Caki2 (cell line): ENCODE measurements around the gene VWF. TPM values are rescaled to one million over a fixed set of nuclear protein-coding genes. Genes with fewer than 3 reads are reported as not detected.

Experiments
- DNase-seq: peaks from one replicate; pipeline ENCODE4 v3.0.0-alpha.2; 2015; ENCODE audit warnings: low read depth
- in situ Hi-C: cut with HindIII; loops from 2 replicates; pipeline ENCODE4 v1.10.0; 2016; ENCODE audit warnings: low sequenced_read_pairs, low pct_unique_long_range_greater_than_20kb, mixed read lengths
- total RNA-seq: library from RNA; depleted of rRNA; stranded (reverse); fragments of >200 nt; shearing (Covaris generic); gene quantifications from 2 replicates; pipeline ENCODE4 v1.2.3, GENCODE V29; 2014; ENCODE audit warnings: low replicate concordance

The VWF gene
- total RNA-seq, 1 experiment from 2014 or later, result 0.07 TPM

DNA sequence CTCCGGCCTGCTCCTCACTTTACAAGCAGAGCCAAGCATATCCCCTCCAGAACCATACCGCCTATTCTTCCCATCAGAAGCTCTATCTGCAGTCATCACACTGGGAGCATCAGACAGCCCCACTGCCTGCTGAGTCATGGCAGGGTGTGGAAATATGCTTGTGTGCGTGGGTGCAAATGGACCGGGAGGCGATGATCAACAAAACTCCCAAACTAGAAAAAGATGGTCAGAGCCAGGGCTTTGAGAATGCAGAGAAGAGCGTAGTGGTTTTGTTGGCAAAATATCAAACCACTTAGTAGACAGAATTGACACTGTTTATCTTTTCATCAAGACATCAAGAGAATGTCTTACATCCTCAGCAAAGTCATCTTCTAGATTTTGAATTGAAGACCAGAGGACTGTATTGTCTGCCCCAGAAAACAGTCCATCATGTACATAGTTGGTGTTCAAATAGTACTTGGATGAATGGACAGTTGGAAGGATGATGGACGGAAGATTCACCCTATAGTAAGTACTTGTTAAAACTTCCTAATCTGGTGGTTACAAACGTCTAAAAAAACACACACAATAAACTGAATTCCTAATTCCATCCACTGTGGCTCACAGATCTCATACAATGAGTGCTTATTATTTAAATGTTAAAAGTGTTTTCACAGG, 54.9 kb downstream of the VWF start:
- in situ Hi-C loops, result no loop called here
- peak; percentile 16 for DNase-seq

DNA sequence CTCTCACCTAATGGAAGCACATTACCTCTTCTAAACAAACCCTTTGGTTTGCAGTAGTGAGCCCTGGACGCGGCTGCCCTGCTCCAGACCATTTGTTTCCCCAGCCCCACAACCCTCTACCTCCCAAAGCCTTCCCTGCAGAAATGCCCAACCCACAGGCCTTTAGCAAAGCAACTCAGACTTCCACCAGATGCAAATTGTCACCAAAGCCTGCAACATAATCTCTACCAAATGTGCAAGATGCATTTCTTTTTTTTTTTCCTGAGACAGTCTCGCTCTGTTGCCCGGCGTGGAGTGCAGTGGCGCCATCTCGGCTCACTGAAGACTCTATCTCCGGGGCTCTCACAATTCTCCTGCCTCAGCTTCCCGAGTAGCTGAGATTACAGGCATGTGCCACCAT, 56.2 kb downstream of the VWF start:
- DNase-seq, result no peak
- in situ Hi-C loops, result no loop called here

DNA sequence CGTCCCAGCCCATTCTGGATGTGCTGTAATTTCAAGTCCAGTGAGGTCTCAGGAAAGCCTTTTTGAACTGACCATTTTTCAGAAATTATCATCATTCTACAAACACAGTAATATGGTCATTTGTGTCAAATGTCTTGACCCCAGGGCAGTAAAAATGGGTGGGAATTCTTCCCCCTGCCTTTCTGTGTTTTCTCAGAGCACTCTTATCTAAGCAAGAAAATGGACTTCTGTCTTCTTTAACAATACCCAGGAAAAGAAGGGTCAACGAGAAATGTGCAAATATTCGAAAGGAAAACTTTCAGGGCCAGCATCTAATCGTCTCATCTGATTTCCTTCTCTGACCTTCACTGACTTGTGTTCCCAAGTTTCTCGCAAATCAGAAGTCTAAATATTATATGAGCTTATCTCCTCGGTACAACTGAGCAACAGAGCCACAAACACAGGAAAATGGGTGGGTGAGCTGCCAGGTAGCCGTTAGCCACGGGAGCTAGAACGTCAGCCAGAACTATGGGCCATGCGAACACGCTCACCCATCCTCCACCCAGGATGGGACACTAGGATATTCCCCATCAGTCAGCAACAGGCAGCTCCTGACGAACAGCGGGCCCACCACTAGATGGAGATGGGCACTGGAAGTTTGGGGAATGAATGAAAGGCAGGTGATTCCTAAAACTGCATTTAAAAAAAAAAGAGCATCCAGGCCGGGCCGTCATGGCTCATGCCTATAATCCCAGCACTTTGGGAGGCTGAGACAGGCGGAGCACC, 57.1 kb downstream of the VWF start:
- in situ Hi-C loops, result no loop called here
- DNase-seq, result no peak

DNA sequence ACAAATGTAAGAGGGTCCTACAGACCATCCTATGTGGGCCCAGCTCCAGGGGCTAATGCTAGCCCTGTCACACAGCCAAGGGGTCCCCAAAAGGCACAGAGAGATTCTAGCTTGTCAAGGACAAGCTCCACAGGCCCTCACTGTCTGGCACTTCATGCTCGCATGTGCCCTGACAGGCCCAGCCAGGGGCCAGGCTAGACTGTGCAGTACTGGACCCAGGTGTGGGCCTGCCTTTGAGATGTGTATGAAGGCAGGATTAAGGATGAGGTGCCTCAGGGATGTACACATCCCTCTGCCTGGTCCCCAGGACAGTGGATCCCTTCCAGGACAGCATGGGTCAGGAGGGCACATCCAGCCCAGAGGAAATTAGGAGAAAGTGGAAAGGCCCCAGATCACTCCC, 57.8 kb downstream of the VWF start:
- no peak for DNase-seq
- in situ Hi-C loops, result no loop called here

DNA sequence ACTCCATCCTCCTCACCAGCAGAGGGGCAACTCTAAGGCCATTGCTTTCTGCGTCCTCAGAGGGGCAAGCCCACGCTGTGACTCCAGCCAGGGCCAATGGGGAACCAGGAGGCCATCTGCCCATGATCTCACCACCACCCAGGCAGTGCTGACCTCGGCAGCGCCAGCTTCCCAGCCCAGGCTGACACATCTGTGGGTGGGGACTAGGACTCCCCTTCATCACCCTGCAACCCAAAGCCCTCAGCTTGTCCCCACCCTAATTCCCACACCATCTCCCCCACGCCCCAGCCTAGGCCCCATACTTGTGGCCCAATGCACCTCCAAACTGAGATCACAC, 58.6 kb downstream of the VWF start:
- DNase-seq, result no peak
- in situ Hi-C loops, result no loop called here

DNA sequence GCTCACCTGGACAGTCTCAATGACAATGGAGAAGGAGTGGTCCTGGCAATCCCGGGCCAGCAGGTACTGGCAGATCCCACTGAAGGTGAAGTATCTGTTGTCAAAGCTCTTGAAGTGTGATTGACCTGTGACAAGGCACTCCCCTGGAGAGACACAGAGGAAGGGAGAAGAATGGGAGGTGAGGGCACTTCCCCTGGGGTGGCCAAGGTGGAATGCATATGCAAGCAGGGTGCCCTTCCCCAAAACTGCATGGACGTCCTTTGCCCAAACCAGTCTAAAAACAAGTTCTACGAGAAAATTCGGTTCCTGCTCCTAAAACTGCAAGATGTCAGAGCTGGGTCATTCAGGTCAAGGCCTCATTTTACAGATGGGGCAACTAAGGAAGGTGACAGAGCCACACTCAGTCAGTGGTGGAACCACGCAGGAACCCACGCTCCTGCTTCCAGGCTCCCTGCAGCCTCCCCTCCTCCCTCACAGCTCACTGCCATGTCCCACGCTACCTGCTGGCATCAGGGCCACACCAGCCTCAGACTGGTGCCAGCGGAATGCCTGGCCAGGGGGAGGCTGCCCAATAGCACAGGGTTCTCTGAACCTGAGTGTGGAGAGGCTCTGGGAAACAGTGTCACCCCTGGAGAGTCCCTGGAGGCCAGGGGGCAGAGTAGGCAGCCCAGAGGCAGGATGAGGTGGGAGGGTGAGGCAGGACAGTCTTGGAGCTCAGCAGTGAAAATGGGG, 59.2 kb downstream of the VWF start:
- DNase-seq, result no peak
- in situ Hi-C loops, result no loop called here

DNA sequence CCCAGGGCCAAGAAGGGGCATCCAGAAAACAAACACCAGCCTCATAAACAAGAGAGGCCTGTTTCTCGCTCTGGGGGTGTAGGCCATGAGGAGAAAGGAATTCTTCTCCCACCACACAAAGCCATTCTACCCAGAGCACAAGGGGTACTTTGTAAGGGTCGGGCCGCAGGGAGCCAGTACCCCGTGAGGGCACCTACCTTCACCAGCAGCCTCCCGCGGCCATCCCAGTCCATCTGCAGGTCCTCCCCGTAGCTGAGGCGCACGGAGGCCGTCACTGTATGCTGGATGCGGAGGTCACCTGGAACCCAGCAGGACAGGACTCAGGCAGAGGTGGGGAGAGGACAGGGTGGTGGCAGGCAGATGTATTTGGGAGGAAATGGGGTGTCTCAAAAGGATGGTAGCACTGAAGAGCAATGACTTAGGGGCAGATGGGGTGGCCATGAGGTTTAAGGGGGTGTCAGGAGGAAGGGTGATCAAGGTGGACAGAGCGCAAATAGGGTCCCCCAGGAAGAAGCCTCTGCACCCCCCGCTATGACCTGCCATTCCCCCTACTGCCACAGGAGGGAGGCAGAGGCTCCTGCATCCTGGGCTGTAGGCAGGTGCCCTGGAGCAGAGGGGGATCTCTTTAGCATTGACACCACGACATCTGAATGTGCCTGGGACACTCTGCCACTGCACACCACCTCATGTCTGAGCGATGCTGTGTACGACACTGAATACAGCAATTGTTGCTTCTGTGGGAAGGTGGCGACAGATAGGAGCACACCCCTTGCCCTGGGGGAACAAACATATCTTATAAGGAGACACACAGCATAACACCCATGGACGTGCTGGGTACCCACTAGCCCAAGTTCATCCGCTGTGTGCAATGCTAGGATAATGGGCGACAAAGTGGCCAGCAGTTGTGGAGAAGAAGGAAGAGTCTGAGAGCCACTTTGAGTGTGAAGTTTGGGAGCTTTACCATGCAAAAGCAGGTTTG, 61.4 kb downstream of the VWF start:
- DNase-seq, result peak; percentile 48
- in situ Hi-C loops, result no loop called here

DNA sequence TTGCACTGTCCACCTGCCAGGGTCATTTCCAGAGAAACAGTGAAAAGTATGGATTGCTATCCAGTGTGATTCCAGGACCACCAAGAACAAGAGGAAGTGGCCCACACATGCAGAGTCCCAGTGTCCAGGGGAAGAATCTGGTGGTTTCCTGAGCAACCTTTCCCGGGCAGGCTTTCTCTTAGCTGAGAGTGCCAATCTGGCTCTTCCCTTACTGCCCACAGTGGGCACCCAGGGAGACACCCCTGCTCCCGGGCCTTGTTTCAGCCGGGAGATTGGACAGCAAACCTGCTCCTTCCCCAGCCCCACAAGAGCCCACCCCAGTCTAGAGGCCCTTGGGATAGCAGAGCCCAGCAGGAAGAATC, 62.1 kb downstream of the VWF start:
- in situ Hi-C loops, result no loop called here
- no peak for DNase-seq

DNA sequence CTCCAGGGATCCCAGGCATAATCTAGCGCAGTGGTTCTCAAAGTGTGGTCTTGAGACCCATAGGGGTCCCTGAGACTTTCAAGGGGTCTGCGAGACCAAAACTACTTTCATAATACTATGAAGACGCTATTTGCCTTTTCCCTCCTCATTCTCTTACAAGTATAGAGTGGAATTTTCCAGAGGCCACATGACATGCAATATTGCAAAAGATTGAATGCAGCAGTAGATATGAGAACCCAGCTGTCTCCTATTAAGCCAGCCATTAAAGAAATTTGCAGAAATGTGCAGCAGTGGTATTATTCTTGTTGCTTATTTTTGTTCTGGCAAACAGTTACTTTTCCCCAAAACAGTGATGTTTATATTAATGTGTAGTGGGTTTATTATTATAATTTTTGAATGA, 62.8 kb downstream of the VWF start:
- in situ Hi-C loops, result no loop called here
- DNase-seq, result no peak

DNA sequence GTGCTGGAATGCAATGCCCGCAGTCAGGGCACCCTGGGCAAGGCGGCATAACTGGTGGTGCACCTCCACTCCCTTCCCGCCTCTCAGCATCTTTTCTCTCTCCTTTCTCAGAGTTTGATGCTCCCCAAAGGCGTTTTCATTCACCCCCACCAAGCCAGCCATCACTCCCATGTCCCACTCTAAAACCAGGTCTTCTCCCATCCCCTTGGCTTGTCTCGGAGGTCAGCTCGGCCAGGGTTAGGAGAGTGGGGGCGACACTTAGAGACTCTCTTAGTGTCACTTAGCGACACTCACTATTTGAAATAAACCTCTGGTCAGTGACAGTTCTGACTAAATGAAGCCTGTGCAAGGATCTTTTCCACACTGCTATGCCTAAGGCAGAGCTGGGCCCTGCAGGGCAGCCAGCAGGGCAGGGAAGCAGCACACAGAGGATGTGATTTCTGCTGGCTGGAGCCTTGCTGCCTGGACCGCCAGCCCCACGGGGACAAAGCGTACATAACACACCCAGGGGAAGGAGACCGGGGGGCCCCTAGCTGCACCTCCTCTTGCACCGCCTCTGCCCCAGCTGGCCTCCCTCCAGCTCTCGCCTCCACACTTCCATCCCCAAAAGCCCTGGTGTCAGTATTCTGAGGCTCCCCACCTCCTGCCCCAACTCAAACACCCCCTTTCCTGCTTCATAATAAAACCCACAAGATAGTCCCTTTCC, 64.5 kb downstream of the VWF start:
- in situ Hi-C loops, result no loop called here
- no peak for DNase-seq

DNA sequence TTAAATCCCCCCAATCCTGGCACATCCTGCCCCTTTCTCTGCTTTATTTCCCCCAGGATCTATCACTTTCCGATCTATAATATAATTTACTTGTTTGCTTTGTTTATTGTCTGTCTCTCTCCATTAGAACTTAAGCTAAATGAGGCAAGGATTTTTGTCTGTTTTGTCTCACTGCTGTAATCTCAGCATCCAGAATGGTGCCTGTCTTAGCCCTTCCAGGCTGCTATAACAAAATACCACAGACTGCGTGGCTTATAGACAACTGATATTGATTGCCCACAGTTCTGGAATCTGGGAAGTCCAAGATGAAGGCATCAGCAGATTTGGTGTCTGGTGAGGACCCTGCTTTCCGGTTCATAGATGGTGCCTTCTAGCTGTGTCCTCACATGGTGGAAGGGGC, 65.2 kb downstream of the VWF start:
- in situ Hi-C loops, result no loop called here
- no peak for DNase-seq

DNA sequence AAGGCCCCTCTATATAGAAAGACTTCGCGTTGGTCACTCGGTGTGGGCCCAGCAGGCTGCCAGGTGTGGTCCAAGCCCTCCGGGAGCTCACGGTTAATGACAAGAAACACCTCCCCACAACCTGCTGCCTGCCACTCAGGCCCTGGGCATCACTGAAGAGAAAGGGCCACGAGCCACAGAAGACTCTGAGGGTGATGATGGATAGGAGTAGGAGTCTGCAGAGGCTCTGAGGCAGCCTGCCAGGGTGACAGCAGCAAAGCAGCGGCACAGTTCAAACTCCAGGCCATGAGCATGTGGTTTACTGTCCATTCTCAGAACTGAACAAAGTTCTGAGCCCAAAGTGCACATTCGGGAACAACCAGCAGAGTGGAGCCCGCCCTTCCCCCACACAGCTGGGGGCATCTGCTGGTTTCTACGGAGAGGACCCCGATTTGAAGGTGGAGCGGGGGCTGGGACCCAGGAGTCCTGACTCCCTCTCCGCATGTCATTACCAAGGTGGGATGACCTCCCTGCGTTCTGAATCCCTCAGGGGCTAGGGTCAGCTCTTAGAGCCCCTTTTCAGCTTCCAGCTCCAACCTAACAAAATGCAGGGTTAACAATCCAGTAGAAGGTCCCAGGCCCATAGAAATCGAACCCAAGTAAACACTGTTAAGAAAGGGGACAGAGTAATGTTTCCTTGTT, 65.8 kb downstream of the VWF start:
- no peak for DNase-seq
- in situ Hi-C loops, result no loop called here

DNA sequence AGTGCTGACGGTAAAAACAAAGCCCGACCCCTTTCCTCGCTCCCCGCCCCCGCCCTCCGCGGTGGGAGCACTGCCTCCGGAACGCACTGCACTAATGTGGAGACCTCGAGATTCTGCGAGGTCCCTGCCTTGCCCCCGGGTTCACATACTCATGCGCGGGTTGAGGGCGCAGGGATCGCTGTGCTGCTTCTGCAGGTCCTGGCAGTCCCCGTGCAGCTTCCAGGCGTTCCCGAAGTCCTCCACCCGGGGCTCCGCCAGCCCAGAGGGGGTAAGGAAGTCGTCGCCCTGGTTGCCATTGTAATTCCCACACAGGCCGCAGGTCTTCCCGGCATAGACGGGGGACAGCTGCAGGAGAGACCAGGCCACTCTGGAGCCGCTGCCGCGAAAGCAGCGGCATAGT, 66.8 kb downstream of the VWF start:
- in situ Hi-C loops, result no loop called here
- no peak for DNase-seq

DNA sequence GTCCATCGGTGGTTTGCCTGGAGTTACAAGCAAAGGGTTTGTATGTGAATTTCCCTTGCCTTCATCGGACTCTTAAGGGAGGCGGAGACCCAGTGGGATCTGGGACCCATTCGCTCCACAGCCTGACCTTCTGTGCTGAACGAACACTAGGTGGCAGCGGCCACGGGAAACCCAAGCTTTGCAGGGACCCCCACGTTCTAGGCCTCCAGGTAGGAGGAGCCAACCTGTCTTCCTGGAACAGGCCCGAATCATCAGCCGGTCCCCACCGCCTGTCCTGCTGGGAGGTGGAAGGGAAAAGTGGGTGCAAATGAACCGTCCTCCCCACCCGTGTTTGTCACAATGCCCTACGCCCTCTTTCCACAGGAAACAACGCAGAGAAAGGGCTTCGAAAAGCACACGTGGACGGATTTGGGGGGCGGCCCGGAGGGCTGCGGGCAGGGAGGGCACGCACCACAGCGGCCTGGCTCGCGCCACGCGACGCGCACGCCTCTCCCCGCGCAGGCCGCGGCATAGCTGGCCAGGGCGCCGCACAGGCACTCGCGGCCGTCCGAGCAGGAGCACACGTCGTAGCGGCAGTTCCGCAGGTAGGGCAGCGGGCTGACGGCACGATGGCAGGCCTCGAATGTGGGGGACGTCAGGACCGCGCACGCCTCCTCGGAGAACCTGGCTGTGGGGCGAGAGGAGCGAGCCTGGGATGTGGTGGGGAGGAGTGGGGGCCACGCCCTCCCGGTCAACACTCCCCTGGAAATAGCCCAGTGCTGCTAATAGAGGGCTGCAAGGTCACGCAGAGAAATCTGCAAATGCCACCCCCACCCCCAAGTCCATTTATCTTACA, 67.8 kb downstream of the VWF start:
- no peak for DNase-seq
- in situ Hi-C loops, result no loop called here

DNA sequence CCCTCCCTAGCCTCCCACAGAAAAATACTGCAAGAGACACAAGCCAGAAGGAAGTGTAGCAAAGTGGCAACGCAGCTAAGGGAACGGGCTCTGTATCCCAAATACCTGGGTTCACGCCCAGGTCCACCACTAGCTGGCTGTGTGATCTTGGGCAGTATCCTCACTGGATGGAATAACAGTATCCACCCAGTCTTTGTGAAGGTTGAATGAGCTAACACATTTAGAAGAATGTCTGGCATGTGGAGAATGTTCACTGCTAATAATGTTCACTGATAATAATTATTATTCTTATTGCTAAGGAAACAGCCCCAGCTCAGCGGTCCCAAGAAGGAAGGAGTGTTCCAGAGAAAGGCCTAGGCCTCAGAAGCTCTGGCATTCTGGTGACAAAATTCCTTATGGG, 70.9 kb downstream of the VWF start:
- in situ Hi-C loops, result no loop called here
- DNase-seq, result peak; percentile 79

DNA sequence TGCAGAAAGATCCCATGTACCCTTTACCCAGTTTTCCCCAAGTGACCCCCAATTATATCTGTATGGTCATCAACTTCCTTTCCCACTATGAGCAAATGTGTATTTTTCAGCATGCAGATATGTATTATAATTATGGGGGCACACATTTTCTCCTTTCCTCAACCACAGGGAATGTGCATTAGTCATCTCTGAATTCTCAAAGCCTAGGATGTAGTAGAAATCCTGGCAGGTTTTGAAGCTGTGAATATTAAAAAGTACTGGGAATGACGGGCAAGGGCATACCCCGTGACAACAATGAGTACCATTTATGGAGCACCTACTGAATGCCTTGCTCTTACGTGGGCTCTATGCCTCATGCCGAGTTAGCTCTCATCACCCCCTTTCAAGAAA, 71.5 kb downstream of the VWF start:
- DNase-seq, result peak; percentile 16
- in situ Hi-C loops, result no loop called here
